Ovary (tissue), 3 donors: ENCODE results near the gene FAM110D.

Experiments
- POLR2A ChIP-seq: fragments of 450-650 bp; IDR thresholded peaks from one replicate; pipeline ENCODE4 v1.6.1; 2017; ENCODE audit warnings: antibody characterized with exemption, mild to moderate bottlenecking, moderate library complexity
- TF ChIP-seq, protein P1 (sequence below), 3 donors: fragments of 450-650 bp in 2 of 3; fragments of 200-600 bp in 1 of 3; IDR thresholded peaks; one replicate each; pipeline versions ENCODE4 v1.5.1 to v1.8.0; 2016 to 2022; ENCODE audit warnings: antibody characterized with exemption in 3 of 3, mild to moderate bottlenecking in 1 of 3
- donor health status: DM: no; HTN: no; CAD: no.

DNA sequence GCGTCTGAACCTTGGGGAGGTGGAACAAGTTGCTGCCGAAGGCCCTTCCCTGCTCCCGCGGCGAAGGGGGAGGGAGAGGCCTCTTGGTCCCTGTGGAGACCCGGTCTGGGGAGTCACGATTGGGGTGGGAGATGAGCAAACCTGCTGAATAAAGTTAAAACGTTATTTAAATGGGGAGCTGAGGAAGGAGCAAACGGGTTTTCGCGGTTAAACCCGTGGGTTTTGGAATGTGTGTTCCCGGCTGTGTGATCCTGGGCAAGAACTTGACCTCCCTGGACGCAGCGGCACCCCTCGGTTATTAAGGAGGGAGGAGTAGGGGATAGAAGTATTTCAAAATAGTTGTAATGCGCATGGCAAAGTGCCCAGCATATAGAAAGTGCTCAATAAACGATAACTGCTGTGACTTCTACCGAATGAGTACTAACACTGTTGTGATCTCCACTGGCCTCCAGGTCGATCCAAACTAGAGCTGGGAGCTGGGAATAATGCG, 3.4 kb downstream of the FAM110D start:
- TF ChIP-seq, protein P1, sequence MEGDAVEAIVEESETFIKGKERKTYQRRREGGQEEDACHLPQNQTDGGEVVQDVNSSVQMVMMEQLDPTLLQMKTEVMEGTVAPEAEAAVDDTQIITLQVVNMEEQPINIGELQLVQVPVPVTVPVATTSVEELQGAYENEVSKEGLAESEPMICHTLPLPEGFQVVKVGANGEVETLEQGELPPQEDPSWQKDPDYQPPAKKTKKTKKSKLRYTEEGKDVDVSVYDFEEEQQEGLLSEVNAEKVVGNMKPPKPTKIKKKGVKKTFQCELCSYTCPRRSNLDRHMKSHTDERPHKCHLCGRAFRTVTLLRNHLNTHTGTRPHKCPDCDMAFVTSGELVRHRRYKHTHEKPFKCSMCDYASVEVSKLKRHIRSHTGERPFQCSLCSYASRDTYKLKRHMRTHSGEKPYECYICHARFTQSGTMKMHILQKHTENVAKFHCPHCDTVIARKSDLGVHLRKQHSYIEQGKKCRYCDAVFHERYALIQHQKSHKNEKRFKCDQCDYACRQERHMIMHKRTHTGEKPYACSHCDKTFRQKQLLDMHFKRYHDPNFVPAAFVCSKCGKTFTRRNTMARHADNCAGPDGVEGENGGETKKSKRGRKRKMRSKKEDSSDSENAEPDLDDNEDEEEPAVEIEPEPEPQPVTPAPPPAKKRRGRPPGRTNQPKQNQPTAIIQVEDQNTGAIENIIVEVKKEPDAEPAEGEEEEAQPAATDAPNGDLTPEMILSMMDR (IDR thresholded peaks at IDR 0.05), result no peak
- no peak for TF ChIP-seq POLR2A
